ENCODE measurements around the gene ISCA2. TPM values are rescaled to one million over a fixed set of nuclear protein-coding genes. Genes with fewer than 3 reads are reported as not detected.

ISCA2 gene
- total RNA-seq, 3 donors from 2014 or later (not counting 1 experiment from before 2014, with no cell fraction given): 12.0 to 18.2 (median 15.3) TPM

- Histone ChIP-seq H3K36me3 (ENCODE audit: control insufficient read depth, insufficient read depth, low read length) (peaks cover 45% of the 10 kb centered on the region), H3K4me1 (ENCODE audit: control insufficient read depth, insufficient read depth, low read length) (no peaks in the 10 kb centered on the region), H3K27me3 (ENCODE audit: control insufficient read depth, insufficient read depth, low read length) (no peaks in the 10 kb centered on the region), H3K27ac (ENCODE audit: low read length) (no peak overlapping the region), H3K9me3 (ENCODE audit: control insufficient read depth, insufficient read depth, low read length) (no peaks in the 10 kb centered on the region), H3K4me3 (ENCODE audit: low read length) (no peak overlapping the region)
- intact Hi-C loops (cut with micrococcal nuclease): no loop called here
- H3K9me3 Mint-ChIP-seq: no peaks in the 10 kb centered on the region
- no peak overlapping the region for H3K27ac Mint-ChIP-seq
- DNase-seq (no peak), ATAC-seq (no peak)
- WGBS (ENCODE audit: insufficient coverage): 100% methylated on average over 3 of the region's 3 CpGs
- H3K27me3 Mint-ChIP-seq (ENCODE audit: low read depth in 2 of 2): no peaks in the 10 kb centered on the region
- TF ChIP-seq CTCF (IDR thresholded peaks at IDR 0.05): no peak
- H3K4me3 Mint-ChIP-seq: no peak overlapping the region
- no peaks in the 10 kb centered on the region for H3K4me1 Mint-ChIP-seq
- H3K36me3 Mint-ChIP-seq: peaks cover 6% of the 10 kb centered on the region
Observed at GRCh38 chr14:74482571-74482970, 11.0 kb upstream of the ISCA2 start.

- Mint-ChIP-seq H3K36me3 (peaks cover 6% of the 10 kb centered on the region), H3K9me3 (no peaks in the 10 kb centered on the region), H3K27me3 (ENCODE audit: low read depth in 2 of 2) (no peaks in the 10 kb centered on the region), H3K27ac (no peak overlapping the region), H3K4me3 (no peak overlapping the region), H3K4me1 (no peaks in the 10 kb centered on the region)
- H3K36me3 ChIP-seq (ENCODE audit: control insufficient read depth, insufficient read depth, low read length): peaks cover 45% of the 10 kb centered on the region
- intact Hi-C loops (cut with micrococcal nuclease): no loop called here
- TF ChIP-seq CTCF (IDR thresholded peaks at IDR 0.05): no peak
- H3K27me3 ChIP-seq (ENCODE audit: control insufficient read depth, insufficient read depth, low read length): no peaks in the 10 kb centered on the region
- H3K4me3 ChIP-seq (ENCODE audit: low read length): no peak overlapping the region
- H3K4me1 ChIP-seq (ENCODE audit: control insufficient read depth, insufficient read depth, low read length): no peaks in the 10 kb centered on the region
- H3K27ac ChIP-seq (ENCODE audit: low read length): no peak overlapping the region
- DNase-seq (no peak), ATAC-seq (no peak)
- H3K9me3 ChIP-seq (ENCODE audit: control insufficient read depth, insufficient read depth, low read length): no peaks in the 10 kb centered on the region
Observed at GRCh38 chr14:74483321-74483720, 10.2 kb upstream of the ISCA2 start.

DNA sequence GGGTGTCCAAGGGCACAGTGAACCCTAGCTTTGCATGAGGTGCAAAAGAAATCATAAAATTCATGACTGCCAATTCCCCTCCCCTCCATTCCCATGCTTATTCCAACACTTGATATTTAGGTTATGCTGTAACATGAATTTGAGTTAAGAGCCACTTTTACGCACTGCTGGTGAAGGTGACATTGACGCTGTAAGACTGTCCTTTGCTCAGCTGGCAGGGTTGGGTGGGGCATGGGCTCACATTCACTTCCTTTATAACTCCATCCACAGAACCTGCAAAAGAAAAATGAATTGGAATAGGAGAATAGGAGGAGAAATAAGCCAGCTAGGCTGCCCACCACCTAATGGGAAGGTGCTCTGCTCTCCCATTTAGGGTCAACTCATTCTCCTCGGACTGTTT, 7.4 kb upstream of the ISCA2 start:
- H3K4me1 ChIP-seq (ENCODE audit: control insufficient read depth, insufficient read depth, low read length): no peaks in the 10 kb centered on the region
- ATAC-seq: no peak
- no peak overlapping the region for H3K4me3 ChIP-seq (ENCODE audit: low read length)
- Mint-ChIP-seq H3K36me3 (peaks cover 6% of the 10 kb centered on the region), H3K27me3 (ENCODE audit: low read depth in 2 of 2) (no peaks in the 10 kb centered on the region), H3K9me3 (no peaks in the 10 kb centered on the region), H3K27ac (no peak overlapping the region), H3K4me3 (no peak overlapping the region), H3K4me1 (no peaks in the 10 kb centered on the region)
- H3K36me3 ChIP-seq (ENCODE audit: control insufficient read depth, insufficient read depth, low read length): peaks cover 23% of the 10 kb centered on the region
- no peak overlapping the region for H3K27ac ChIP-seq (ENCODE audit: low read length)
- DNase-seq: no peak
- intact Hi-C loops (cut with micrococcal nuclease): no loop called here
- 92% methylated on average over 1 of the region's 3 CpGs for WGBS (ENCODE audit: insufficient coverage)
- no peaks in the 10 kb centered on the region for H3K27me3 ChIP-seq (ENCODE audit: control insufficient read depth, insufficient read depth, low read length)
- no peak for TF ChIP-seq CTCF (IDR thresholded peaks at IDR 0.05)
- no peaks in the 10 kb centered on the region for H3K9me3 ChIP-seq (ENCODE audit: control insufficient read depth, insufficient read depth, low read length)

DNA sequence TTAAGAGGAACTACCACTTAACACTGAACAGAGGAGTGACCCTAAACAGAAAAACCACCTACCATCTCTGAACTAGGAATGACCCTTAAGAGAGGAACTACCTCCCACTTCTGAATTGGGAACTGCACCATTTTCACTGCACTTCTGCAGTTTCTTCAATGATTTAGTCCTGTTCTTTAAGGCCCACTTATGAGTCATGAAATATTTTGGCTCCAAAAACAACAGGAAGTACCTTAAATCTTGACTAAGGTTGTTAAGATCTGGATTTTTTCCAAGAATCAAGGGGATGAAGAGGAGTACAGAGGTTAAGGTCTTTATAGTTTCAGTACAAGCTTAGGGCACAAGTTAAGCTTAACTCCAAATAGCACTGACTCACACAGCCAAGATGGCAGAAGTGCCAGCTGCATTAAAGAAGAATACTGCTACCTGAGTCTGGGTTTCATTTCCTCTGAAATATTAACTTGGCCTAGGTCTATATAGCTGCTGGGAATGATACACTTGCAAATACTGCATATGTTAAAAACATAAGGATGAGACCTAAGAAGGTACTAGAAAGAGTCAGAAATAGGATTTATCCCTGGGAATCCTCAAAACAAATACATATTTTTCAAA, 4.7 kb upstream of the ISCA2 start:
- no peak for DNase-seq
- Histone ChIP-seq H3K27me3 (ENCODE audit: control insufficient read depth, insufficient read depth, low read length) (no peaks in the 10 kb centered on the region), H3K9me3 (ENCODE audit: control insufficient read depth, insufficient read depth, low read length) (no peaks in the 10 kb centered on the region), H3K36me3 (ENCODE audit: control insufficient read depth, insufficient read depth, low read length) (peaks cover 5% of the 10 kb centered on the region), H3K4me3 (ENCODE audit: low read length) (no peak overlapping the region), H3K27ac (ENCODE audit: low read length) (no peak overlapping the region), H3K4me1 (ENCODE audit: control insufficient read depth, insufficient read depth, low read length) (peaks cover 9% of the 10 kb centered on the region)
- peaks cover 0 to 6% of the 10 kb centered on the region in 2 donors for H3K4me1 Mint-ChIP-seq
- no peak overlapping the region for H3K4me3 Mint-ChIP-seq
- H3K27ac Mint-ChIP-seq: no peak overlapping the region
- no peaks in the 10 kb centered on the region for H3K9me3 Mint-ChIP-seq
- no peaks in the 10 kb centered on the region for H3K36me3 Mint-ChIP-seq
- H3K27me3 Mint-ChIP-seq (ENCODE audit: low read depth in 2 of 2): no peaks in the 10 kb centered on the region
- no peak for ATAC-seq
- intact Hi-C loops (cut with micrococcal nuclease): no loop called here
- TF ChIP-seq CTCF (IDR thresholded peaks at IDR 0.05): no peak
